ENCODE results near the gene FRMD1. TPM values are rescaled to one million over a fixed set of nuclear protein-coding genes. Genes with fewer than 3 reads are reported as not detected.

The FRMD1 gene
- total RNA-seq, 1 experiment from 2014 or later: not detected

- Histone ChIP-seq H3K36me3 (replicated peaks; ENCODE audit: control insufficient read depth, insufficient read depth, low read length) (no peaks in the 10 kb centered on the region), H3K4me3 (ENCODE audit: insufficient read depth, low read depth, low read length) (no peak overlapping the region), H3K27me3 (ENCODE audit: control insufficient read depth, insufficient read depth, low read length) (no peaks in the 10 kb centered on the region)
- peak; percentile 16 for DNase-seq
Observed at GRCh38 chr6:168118935-168119334, 39.9 kb upstream of the FRMD1 start.

GRCh38 chr6:168117942-168118341 is 38.9 kb upstream of the FRMD1 start:
- DNase-seq: peak; percentile 84
- no peak overlapping the region for H3K4me3 ChIP-seq (ENCODE audit: insufficient read depth, low read depth, low read length)
- no peaks in the 10 kb centered on the region for H3K27me3 ChIP-seq (ENCODE audit: control insufficient read depth, insufficient read depth, low read length)
- H3K36me3 ChIP-seq (replicated peaks; ENCODE audit: control insufficient read depth, insufficient read depth, low read length): no peaks in the 10 kb centered on the region

- peak; percentile 43 for DNase-seq
- Histone ChIP-seq H3K36me3 (replicated peaks; ENCODE audit: control insufficient read depth, insufficient read depth, low read length) (no peaks in the 10 kb centered on the region), H3K4me3 (ENCODE audit: insufficient read depth, low read depth, low read length) (no peak overlapping the region), H3K27me3 (ENCODE audit: control insufficient read depth, insufficient read depth, low read length) (no peaks in the 10 kb centered on the region)
Observed at GRCh38 chr6:168116975-168117899, 38.2 kb upstream of the FRMD1 start.

- no peaks in the 10 kb centered on the region for H3K27me3 ChIP-seq (ENCODE audit: control insufficient read depth, insufficient read depth, low read length)
- no peak overlapping the region for H3K4me3 ChIP-seq (ENCODE audit: insufficient read depth, low read depth, low read length)
- no peak for DNase-seq
- H3K36me3 ChIP-seq (replicated peaks; ENCODE audit: control insufficient read depth, insufficient read depth, low read length): no peaks in the 10 kb centered on the region
Observed at GRCh38 chr6:168116438-168116974, 37.5 kb upstream of the FRMD1 start.

GRCh38 chr6:168115748-168116437 is 36.9 kb upstream of the FRMD1 start:
- Histone ChIP-seq H3K36me3 (replicated peaks; ENCODE audit: control insufficient read depth, insufficient read depth, low read length) (no peaks in the 10 kb centered on the region), H3K4me3 (ENCODE audit: insufficient read depth, low read depth, low read length) (no peak overlapping the region), H3K27me3 (ENCODE audit: control insufficient read depth, insufficient read depth, low read length) (no peaks in the 10 kb centered on the region)
- no peak for DNase-seq

- Histone ChIP-seq H3K4me3 (ENCODE audit: insufficient read depth, low read depth, low read length) (no peak overlapping the region), H3K27me3 (ENCODE audit: control insufficient read depth, insufficient read depth, low read length) (no peaks in the 10 kb centered on the region), H3K36me3 (replicated peaks; ENCODE audit: control insufficient read depth, insufficient read depth, low read length) (no peaks in the 10 kb centered on the region)
- no peak for DNase-seq
Observed at GRCh38 chr6:168113226-168113625, 34.2 kb upstream of the FRMD1 start.

- DNase-seq: no peak
- Histone ChIP-seq H3K36me3 (replicated peaks; ENCODE audit: control insufficient read depth, insufficient read depth, low read length) (no peaks in the 10 kb centered on the region), H3K4me3 (ENCODE audit: insufficient read depth, low read depth, low read length) (no peak overlapping the region), H3K27me3 (ENCODE audit: control insufficient read depth, insufficient read depth, low read length) (no peaks in the 10 kb centered on the region)
Observed at GRCh38 chr6:168111911-168112310, 32.9 kb upstream of the FRMD1 start.

- no peaks in the 10 kb centered on the region for H3K36me3 ChIP-seq (replicated peaks; ENCODE audit: control insufficient read depth, insufficient read depth, low read length)
- DNase-seq: no peak
- no peak overlapping the region for H3K4me3 ChIP-seq (ENCODE audit: insufficient read depth, low read depth, low read length)
- H3K27me3 ChIP-seq (ENCODE audit: control insufficient read depth, insufficient read depth, low read length): no peaks in the 10 kb centered on the region
Observed at GRCh38 chr6:168110437-168110836, 31.4 kb upstream of the FRMD1 start.

- H3K36me3 ChIP-seq (replicated peaks; ENCODE audit: control insufficient read depth, insufficient read depth, low read length): no peaks in the 10 kb centered on the region
Observed at GRCh38 chr6:168109171-168109570, 30.2 kb upstream of the FRMD1 start.

GRCh38 chr6:168107191-168107983 is 28.4 kb upstream of the FRMD1 start:
- DNase-seq: no peak
- no peaks in the 10 kb centered on the region for H3K36me3 ChIP-seq (replicated peaks; ENCODE audit: control insufficient read depth, insufficient read depth, low read length)

More at GRCh38 chr6:168109171-168109570, 30.2 kb upstream of the FRMD1 start:
- Histone ChIP-seq H3K27me3 (ENCODE audit: control insufficient read depth, insufficient read depth, low read length) (no peaks in the 10 kb centered on the region), H3K4me3 (ENCODE audit: insufficient read depth, low read depth, low read length) (no peak overlapping the region)
- no peak for DNase-seq

GRCh38 chr6:168106633-168107005 is 27.6 kb upstream of the FRMD1 start:
- H3K4me3 ChIP-seq (ENCODE audit: insufficient read depth, low read depth, low read length): no peak overlapping the region
- no peaks in the 10 kb centered on the region for H3K36me3 ChIP-seq (replicated peaks; ENCODE audit: control insufficient read depth, insufficient read depth, low read length)
- H3K27me3 ChIP-seq (ENCODE audit: control insufficient read depth, insufficient read depth, low read length): no peaks in the 10 kb centered on the region
- DNase-seq: no peak

More at GRCh38 chr6:168107191-168107983, 28.4 kb upstream of the FRMD1 start:
- H3K4me3 ChIP-seq (ENCODE audit: insufficient read depth, low read depth, low read length): no peak overlapping the region
- H3K27me3 ChIP-seq (ENCODE audit: control insufficient read depth, insufficient read depth, low read length): no peaks in the 10 kb centered on the region

GRCh38 chr6:168105813-168106632 is 27.0 kb upstream of the FRMD1 start:
- peak; percentile 59 for DNase-seq
- no peaks in the 10 kb centered on the region for H3K27me3 ChIP-seq (ENCODE audit: control insufficient read depth, insufficient read depth, low read length)
- no peaks in the 10 kb centered on the region for H3K36me3 ChIP-seq (replicated peaks; ENCODE audit: control insufficient read depth, insufficient read depth, low read length)
- no peak overlapping the region for H3K4me3 ChIP-seq (ENCODE audit: insufficient read depth, low read depth, low read length)

- no peak for DNase-seq
- Histone ChIP-seq H3K4me3 (ENCODE audit: insufficient read depth, low read depth, low read length) (no peak overlapping the region), H3K36me3 (replicated peaks; ENCODE audit: control insufficient read depth, insufficient read depth, low read length) (no peaks in the 10 kb centered on the region), H3K27me3 (ENCODE audit: control insufficient read depth, insufficient read depth, low read length) (no peaks in the 10 kb centered on the region)
Observed at GRCh38 chr6:168104636-168105035, 25.6 kb upstream of the FRMD1 start.
